H1 (cell line): ENCODE results near the gene ANKRD11. TPM values are rescaled to one million over a fixed set of nuclear protein-coding genes. Genes with fewer than 3 reads are reported as not detected.

Experiments used
- HDAC2 ChIP-seq, 2 experiments: fragments of 300-600 bp in 1 of 2; sonication (generic) in 1 of 2; IDR thresholded peaks; 2 replicates each; pipeline ENCODE4 v1.6.1; 2011 to 2012; ENCODE audit warnings: low read depth in 2 of 2, low read length in 2 of 2, mild to moderate bottlenecking in 2 of 2, moderate library complexity in 2 of 2, borderline replicate concordance in 1 of 2, inconsistent platforms in 1 of 2
- RNF2 ChIP-seq: fragments of 200-900, 300-1000 bp; sonication (generic); IDR thresholded peaks from 2 replicates; pipeline ENCODE4 v1.7.1; 2016; ENCODE audit warnings: borderline replicate concordance, low read depth, mild to moderate bottlenecking, antibody characterized with exemption, low read length; ENCODE audit not compliant: poor library complexity, severe bottlenecking; ENCODE audit errors: missing control alignments
- SIX5 ChIP-seq: IDR thresholded peaks from 2 replicates; pipeline ENCODE4 v1.6.1; 2011; ENCODE audit warnings: mild to moderate bottlenecking, low read depth, low read length
- SP1 ChIP-seq: IDR thresholded peaks from 2 replicates; pipeline ENCODE4 v1.6.1; 2011; ENCODE audit warnings: low read depth, low read length
- SRF ChIP-seq: IDR thresholded peaks from 2 replicates; pipeline ENCODE4 v1.6.1; 2011; ENCODE audit warnings: mild to moderate bottlenecking, low read depth, low read length, moderate library complexity
- TAF1 ChIP-seq: IDR thresholded peaks from 2 replicates; pipeline ENCODE4 v1.6.1; 2011; ENCODE audit warnings: mild to moderate bottlenecking, low read depth, low read length
- polyA plus RNA-seq, 7 experiments: library from polyadenylated mRNA; depleted of rRNA in 3 of 7; stranded (reverse) in 5 of 7; unstranded in 2 of 7; fragments of >200 nt in 5 of 7; fragments of 200-250 nt in 2 of 7; gene quantifications; 1 replicate in 5 of 7; 2 replicates in 1 of 7; 4 replicates in 1 of 7; pipeline versions ENCODE4 v1.2.1 to v1.2.3, GENCODE V29; 2011 to 2013; ENCODE audit warnings: missing spikeins in 2 of 7, mixed read lengths in 2 of 7
- total RNA-seq: library from RNA; stranded (reverse); fragmentation: NEBNext Ultra II Directional; extraction: Animal tissue kit (Norgen Biotek cat#: 25700); gene quantifications from 2 replicates; pipeline ENCODE4 v1.2.1, GENCODE V29; 2021

Gene ANKRD11
- total and polyA plus RNA-seq, 2 of the 8 experiments (the other 6 are each of a cell fraction or from before 2014, with no cell fraction given) = 46.5 to 142 TPM

GRCh38 chr16:89505204-89506112 lies 15.1 kb upstream of the ANKRD11 start (continued):
- no peak for TF ChIP-seq TAF1
- TF ChIP-seq HDAC2 (IDR thresholded peaks at IDR 0.05; ENCODE audit: borderline replicate concordance in 1 of 2, low read depth in 2 of 2, low read length in 2 of 2) = no peak
- no peak for TF ChIP-seq SP1
- TF ChIP-seq SRF = no peak
- no peak for TF ChIP-seq RNF2
- no peak for TF ChIP-seq SIX5
